C4-2B (cell line): ENCODE measurements around the gene TMPRSS15.

Experiments
- CTCF ChIP-seq: fragments of 450-650 bp; conservative IDR thresholded peaks from 2 replicates; pipeline ENCODE4 v1.5.1; 2017; ENCODE audit warnings: mild to moderate bottlenecking
- ZFX ChIP-seq: fragments of 450-650 bp; IDR thresholded peaks from 2 replicates; pipeline ENCODE4 v1.6.1; 2017

- TF ChIP-seq CTCF (no peak), ZFX (no peak)
Measured at GRCh38 chr21:18269856-18270255, 133.7 kb downstream of the TMPRSS15 start.
